ENCODE measurements around the gene TPSG1.

DNA sequence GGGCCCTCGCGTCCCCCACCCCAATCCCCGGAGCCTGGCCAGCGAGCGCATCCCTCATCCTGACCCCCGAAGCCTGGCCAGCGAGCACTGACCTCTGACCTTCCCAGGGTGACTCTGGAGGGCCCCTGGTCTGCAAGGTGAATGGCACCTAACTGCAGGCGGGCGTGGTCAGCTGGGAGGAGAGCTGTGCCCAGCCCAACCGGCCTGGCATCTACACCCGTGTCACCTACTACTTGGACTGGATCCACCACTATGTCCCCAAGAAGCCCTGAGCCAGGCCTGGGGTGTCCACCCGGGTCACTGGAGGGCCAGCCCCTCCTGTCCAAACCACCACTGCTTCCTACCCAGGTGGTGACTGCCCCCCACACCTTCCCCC lies 33.1 kb upstream of the TPSG1 start:
- TF ChIP-seq, protein P1, sequence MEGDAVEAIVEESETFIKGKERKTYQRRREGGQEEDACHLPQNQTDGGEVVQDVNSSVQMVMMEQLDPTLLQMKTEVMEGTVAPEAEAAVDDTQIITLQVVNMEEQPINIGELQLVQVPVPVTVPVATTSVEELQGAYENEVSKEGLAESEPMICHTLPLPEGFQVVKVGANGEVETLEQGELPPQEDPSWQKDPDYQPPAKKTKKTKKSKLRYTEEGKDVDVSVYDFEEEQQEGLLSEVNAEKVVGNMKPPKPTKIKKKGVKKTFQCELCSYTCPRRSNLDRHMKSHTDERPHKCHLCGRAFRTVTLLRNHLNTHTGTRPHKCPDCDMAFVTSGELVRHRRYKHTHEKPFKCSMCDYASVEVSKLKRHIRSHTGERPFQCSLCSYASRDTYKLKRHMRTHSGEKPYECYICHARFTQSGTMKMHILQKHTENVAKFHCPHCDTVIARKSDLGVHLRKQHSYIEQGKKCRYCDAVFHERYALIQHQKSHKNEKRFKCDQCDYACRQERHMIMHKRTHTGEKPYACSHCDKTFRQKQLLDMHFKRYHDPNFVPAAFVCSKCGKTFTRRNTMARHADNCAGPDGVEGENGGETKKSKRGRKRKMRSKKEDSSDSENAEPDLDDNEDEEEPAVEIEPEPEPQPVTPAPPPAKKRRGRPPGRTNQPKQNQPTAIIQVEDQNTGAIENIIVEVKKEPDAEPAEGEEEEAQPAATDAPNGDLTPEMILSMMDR (IDR thresholded peaks at IDR 0.05; ENCODE audit: low read length), result no peak
- no peak for TF ChIP-seq EZH2 (IDR thresholded peaks at IDR 0.05; ENCODE audit: borderline replicate concordance, low read length)
